Stimulated activated CD4-positive, alpha-beta T cell treated with anti-CD3 and anti-CD28 coated beads, Interleukin-15, amount 100 ng/mL, for 24 hours (primary cell): ENCODE data around the gene A4GALT.
A peak's percentile ranks its signal among the peaks of the same experiment; 100 is the strongest.
"Not testable (repeated sequence)": the region's sequence is repeated elsewhere in the genome, so short reads cannot be mapped to it uniquely, and the experiment has no call there.

Source experiments
- DNase-seq: peaks from one replicate; pipeline ENCODE4 v3.0.0-alpha.2; 2020

A4GALT gene

DNA sequence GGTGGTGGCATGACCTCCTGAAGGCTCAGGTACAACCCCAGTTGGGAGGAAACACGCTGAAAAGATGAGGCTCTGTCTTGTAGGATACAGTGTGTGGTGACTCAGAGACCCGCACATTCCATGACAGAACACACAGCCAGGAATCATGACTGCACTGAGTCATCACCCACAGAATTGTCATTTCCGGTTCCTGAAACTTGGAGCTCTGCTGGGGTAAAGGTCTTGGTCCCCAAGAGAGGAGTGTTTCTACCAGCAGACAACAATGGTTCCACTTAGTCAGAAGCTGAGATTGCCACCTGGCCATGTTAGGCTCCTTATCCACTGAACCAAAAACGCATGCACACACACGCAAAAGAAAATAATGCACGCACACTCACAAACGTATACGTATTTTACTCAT lies 40.0 kb downstream of the A4GALT start:
- DNase-seq = peak; percentile 27

DNA sequence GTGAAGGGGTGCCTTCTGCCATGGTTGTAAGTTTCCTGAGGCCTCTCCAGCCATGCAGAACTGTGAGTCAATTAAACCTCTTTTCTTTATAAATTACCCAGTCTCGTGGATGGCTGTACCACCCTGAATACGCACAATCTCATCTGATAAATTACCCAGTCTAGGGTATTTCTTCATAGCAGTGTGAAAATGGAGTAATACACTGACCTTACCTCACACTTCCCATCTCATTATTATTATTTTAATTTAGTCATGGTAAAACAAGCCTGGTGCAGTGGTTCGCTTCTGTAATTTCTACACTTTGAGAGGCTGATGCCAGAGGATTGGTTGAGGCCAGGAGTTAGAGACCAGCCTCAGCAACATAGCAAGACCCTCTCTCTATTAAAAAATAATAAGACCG lies 41.0 kb downstream of the A4GALT start:
- DNase-seq = no peak

DNA sequence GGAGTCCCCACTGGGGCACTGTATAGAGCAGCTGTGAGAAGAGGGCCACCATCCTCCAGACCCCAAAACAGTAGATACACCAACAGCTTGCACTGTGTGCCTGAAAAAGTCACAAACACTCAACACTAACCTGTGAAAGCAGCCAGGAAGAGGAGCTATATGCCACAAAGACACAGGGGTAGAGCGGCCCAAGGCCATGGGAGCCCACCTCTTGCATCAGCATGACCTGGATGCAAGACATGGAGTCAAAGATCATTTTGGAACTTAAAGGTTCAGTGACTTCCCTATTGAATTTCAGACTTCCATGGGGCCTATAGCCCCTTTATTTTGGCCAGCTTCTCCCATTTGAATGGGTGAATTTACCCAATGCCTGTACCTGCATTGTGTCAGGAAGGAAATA lies 41.8 kb downstream of the A4GALT start:
- no peak for DNase-seq

DNA sequence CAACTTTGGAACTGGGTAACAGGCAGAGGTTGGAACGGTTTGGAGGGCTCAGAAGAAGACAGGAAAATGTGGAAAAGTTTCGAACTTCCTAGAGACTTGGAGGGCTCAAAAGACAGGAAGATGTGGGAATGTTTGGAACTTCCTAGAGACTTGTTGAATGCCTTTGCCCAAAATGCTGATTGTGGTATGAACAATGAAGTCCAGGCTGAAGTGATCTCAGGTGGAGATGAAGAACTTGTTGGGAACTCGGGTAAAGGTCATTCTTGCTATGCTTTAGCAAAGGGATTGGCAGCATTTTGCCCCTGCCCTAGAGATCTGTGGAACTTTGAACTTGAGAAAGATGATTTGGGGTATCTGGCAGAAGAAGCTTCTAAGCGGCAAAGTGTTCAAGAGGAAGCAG lies 42.7 kb downstream of the A4GALT start:
- not testable (repeated sequence) for DNase-seq

DNA sequence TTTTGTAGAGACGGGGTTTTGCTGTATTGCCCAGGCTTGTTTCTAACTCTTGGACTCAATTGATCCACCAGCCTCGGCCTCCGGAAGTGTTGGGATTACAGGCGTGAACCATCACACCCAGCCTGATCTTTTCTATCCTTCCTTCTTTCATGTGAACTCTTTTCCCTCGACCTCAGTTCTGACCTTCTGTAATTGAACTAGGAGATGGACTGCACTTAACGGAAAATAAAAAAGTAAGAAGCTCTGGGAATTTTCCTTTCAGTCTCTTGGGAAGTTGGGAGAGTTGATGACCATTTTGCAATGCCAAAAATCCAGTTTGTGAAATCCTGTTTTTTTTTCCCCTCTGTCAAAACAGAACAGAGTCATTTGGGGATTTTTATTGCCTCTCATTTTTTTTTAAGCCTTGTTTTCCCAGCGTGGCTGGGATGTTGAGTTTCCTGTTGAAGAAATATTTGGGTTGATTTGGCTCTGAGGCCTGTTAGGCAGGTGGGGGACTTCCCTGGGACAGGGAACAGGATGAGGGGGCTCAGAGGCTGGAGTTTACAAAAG lies 44.5 kb downstream of the A4GALT start:
- no peak for DNase-seq

DNA sequence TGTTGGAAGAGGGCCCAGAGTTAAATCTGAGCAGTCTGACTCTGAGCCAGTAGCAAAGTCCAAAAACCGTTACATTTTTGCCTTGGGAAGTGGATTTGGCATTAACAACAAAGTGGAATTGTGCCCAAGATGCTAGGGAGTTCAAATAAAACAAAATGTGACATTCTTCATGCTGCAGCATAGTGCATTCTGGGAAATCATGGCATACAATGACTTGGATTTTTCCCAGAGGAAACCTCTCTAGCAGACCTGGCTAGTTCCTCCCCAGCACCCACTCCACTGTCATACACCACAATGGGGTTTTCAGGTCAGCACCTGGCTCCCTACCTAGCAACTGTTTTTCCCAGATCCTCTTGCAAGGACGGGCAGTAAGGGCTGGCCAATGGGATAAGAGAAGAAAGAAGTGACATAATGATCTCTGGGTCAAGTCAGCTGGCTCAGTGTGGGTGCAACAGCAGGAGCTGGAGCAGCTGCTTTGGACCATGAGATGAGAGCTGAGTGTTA lies 46.7 kb downstream of the A4GALT start:
- no peak for DNase-seq

DNA sequence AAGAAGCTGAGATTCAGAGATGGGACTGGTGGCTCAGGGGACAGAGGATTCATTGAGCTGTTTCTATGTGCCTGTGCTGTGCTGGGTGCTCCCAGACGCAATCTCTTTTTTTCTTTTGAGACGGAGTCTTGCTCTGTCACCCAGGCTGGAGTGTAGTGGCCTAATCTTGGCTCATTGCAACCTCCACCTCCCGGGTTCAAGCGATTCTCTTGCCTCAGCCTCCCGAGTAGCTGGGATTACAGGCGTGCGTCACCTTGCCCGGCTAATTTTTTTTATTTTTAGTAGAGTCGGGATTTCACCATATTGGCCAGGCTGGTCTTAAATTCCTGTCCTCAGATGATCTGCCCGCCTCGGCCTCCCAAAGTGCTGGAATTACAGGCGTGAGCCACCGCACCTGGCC lies 47.6 kb downstream of the A4GALT start:
- DNase-seq = not testable (repeated sequence)

DNA sequence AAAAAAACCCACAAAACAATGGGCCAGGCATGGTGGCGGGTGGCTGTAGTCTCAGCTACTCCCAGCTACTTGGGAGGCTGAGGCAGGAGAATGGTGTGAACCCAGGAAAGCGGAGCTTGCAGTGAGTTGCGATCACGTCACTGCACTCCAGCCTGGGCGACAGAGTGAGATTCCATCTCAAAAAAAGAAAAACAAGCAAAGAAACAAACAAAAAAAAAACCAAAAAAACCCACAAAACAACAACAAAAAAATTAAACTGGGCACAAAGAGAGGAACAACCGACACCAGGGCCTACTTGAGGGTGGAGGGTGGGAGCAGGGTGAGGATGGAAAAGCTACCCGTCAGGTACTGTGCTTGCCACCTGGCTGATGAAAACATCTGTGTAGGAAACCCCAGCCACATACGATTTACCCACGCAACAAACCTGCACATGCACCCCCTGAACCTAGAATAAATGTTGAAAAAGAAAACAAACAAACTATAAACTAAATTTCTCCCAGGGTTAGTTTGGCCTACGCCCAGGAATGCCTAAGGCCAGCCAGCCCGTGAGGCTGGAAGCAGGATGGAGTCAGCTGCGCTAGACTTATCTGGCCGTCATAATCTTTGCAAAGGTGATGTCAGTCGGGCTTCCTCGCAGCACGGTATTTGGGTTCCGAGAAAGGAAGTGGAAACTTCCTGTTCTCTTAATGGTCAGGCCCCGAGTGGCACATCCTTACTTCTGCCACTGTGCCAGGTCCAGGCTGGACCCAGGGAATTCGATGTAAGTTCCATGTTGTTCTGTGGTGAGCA lies 49.6 kb downstream of the A4GALT start:
- no peak for DNase-seq

DNA sequence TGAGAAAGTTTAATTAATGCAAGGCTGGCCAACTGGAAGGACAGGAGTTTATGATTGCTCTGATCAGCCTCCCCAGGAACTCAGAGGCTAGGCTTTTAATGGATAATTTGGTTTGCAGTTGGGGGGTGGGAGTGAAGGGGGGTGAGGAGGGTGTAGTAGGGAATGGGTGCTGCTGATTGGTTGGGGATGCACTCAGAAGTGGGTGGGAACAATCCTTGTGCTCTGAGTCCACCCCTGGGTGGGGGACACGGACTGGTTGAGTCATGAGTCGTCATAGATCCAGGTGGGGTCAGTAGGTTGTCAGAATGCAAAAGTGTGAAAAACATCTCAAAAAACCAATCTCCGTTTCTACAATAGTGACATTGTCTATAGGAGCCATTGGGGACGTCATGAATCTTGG lies 50.6 kb downstream of the A4GALT start:
- DNase-seq = no peak

DNA sequence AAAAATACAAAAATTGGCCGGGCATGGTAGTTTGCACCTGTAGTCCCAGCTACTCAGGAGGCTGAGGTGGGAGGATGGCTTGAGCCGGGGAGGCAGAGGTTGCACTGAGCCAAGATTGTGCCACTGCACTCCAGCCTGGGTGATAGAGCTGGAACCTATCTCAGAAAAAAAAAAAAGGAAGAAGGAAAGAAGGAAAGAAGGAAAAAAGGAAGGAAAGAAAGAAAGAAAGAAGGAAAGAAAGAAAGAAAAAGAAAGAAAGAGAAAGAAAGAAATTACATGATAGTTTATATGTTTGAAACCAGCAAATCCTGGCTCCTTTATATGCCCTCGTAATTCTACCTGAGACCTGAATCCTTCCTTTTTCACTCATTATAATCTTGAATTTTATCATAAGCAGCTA lies 54.3 kb downstream of the A4GALT start:
- not testable (repeated sequence) for DNase-seq

DNA sequence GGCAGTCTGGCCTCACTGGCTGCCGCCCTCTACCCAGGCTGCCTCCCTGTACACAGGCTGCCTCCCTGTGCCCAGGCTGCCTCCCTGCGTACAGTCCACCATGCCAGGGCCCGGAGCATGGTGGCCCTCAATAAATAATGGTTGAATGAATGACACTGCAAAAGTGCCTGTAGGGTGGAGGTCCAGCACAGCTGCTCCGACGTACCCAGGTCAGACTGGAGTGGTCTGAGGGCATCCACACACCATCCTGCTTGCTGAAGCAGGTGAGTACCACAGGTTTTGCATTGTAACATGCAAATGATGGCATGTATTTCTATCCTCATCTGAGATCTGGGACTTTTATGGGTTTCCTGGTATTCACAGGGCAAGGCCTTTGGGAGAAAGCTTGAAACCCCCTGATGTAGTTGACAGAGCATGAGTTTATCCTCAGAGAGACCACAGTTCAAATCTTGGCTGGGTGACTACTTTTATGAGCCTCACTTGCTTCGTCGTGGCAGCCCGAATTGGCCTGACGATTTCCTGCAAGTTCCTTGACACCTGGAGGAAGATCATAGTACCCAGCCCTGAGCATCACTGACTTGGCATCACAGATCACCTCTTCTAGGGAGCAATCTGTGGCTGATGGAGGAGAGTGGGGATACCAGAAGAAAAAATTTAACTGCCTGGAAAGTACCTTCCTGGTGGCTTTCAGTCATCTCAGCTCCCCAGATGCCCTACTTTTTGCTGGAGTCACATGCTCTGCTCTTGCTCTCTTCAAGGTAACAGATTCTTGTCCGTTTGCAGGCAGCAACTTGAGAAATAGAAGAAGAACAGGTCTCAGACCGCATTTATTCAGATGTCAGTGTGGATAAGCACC lies 55.5 kb downstream of the A4GALT start:
- DNase-seq = no peak

DNA sequence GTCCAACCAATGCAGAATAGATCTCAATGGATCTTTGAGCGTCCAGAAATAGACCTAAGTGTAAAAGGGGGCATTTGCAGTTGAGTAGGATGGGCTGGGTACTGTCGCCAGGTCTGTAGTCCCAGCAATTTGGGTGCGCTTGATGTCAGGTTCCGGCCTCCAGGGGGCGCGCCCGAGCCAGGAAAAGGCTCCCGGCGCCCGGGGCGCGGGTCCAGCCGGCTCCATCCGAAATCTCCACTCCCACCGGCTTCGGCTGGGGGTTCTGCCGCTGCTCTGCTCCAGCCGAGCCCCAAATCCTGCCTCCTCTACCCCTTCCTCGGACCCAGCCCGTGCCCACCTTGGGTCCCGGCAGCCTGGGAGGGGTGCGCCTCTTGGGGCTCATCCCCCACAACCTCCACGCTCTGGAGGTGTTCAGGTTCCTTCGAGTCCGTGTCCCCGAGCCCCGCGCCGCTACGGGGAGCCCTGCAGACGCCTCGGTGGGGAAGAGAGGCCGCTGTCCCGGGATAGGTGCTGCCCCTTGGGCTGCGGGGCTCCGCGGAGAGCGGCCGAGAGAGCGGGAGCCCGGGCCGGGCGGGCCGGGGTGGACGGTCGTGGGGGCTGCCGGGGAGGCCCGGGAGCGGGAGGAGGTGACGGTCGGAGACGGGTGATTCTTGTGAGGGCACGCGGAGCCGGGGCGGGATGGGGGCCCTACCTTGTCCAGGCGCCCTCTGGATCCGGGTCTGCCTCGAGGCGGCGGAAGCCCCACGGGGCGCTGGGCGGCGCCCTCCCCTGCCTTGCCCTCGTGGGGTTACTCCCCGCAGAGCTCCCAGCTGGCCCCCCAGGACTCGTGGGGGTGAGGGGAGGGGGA lies 58.5 kb downstream of the A4GALT start:
- peak; percentile 87 for DNase-seq

DNA sequence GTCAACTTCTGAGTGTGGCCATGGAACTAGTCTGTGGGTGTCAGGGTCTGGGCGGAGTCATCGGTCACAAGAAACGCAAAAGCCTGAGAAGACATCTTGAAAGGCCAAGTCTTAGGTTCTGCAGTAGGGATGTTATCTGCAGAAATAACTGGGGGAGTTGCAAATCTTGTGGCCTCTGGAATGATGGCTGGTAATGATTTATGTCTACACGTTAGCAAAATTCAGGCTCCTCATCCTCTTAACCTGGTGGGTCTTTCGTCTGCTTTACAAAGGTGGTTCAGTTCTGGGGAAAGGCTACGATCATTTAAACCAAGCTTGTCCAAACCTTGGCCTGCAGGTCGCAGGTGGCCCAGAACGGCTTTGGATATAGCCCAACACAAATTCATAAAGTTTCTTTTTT lies 64.1 kb downstream of the A4GALT start:
- no peak for DNase-seq

DNA sequence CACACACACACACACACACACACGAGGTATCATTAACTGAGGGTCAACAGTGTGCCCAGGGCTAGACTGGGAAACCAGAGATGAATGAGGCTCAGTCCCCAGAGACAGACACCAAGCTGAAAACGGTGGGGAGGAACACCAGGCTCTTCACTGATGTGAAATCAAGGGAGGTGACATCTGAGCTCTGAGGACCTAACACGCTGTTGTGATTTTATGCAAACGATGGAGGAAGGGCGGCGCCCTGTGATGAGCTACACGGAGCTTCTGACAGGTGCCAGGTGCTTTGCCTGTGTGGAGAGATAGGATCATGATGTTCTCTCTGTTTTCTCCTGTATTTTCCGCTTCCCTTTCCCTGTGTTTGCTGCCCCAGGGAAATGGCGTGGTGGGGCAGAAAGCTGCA lies 65.0 kb downstream of the A4GALT start:
- DNase-seq = no peak

DNA sequence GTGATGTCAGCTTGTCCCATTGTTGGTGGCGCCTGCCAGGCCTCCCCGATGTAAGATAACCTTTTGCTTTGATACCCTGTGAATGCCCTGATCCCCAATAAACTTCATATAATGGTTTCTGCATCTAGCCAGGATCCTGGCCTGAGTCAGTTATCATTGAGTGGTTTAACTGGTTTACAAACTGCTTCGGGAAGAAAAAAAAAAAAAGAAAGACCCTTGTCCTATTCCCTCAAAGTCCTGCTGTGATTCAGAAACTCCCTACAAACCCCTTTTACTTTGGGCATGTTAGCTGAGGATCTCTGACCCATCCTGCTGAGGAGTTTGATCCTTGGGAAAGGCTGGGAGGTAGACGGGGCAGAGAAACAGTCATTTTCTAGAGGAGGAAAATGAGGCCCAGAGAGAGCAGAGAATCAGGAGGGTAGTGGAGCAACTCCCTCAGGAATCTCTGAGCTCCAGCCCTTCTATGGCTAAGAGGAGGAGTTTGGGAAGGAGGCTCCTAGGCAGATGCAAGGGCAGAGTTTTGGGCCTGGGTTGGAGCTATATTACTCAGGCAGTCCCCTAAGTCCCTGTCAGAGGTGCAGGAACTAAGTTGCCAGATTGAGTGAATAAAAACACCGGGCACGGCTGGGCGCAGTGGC lies 66.1 kb downstream of the A4GALT start:
- no peak for DNase-seq

DNA sequence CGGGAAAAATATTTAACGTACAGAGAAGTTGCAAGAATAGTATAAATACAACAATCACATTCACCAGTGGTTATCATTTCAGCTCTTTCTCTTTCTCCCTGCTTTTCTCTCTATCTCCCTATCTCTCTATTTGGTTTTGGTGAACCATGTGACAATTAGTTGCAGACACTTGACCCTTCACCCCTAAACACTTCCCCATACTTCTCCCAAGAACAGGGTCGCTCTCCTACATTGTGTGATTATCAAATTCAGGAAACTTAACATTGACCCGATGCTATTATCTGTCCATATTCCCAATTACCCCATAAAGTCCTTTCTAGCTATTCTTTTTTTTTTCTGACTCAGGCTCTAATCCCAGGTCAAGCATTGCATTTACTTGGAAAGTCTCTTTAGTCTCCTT lies 66.7 kb downstream of the A4GALT start:
- DNase-seq = no peak

DNA sequence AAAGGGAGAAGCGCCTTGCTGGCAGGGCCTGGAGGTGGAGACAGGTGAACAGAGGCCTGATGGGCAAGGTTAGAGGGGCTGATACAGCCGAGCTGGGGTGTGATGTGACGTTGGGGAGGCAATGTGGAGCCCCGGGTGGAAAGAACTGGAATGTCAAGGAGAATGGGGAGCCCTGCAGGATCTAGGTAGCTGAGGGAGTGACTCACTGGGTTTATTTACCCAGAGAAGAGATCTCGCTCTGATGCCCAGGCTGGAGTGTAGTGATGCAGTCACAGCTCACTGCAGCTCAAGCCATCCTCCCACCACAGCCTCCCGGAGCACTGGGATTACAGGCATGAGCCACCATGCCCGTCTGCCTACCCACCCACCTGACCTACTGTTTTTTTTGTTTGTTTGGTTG lies 69.5 kb downstream of the A4GALT start:
- no peak for DNase-seq

DNA sequence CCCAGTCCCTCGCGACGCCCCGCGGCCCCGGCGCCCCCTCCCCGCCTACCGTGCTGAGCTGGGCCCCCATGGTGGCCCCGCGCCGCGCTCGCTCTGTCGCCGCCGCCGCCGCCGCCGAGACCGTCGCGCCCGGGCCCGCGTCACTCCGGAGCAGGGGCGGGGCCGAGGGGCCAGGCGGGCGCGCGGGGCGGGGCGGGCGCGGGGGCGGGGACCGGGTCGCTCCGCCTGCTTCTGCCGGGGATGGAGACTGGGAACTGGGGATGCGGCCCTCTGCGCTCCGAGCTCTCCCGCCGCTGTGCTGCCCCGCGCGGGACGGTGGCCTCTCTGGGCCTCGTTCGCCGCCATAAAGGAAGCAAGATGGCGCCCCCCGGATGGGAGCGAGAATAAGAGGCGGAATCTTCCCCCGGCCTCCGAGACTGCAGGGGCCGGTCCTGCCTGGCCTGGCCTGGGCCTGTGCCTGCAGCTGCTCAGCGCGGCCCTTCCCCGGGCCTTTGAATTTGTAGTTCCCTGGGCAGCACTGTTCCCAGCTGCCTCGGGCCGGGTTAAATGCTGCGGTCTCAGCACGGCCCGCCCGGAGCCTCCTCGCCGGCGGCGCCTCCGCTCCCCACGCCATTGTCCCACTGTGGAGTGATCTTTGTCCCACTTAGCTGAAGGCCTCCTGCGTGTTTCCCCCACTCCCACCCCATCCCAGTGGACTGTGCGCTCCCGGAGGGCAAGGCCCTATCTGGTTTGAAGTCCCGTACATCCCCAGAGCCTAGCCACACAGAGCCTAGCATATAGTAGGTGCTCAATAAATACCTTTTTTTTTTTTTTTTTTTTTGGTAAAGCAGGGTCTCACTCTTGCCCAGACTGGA lies 71.2 kb downstream of the A4GALT start, which contains the start of gene CYB5R3:
Gene CYB5R3 (minus strand): TSS at position 147 of the 854 bp plus-strand sequence. CDS start 77 bp downstream, at position 70.
- DNase-seq = peak; percentile 88

DNA sequence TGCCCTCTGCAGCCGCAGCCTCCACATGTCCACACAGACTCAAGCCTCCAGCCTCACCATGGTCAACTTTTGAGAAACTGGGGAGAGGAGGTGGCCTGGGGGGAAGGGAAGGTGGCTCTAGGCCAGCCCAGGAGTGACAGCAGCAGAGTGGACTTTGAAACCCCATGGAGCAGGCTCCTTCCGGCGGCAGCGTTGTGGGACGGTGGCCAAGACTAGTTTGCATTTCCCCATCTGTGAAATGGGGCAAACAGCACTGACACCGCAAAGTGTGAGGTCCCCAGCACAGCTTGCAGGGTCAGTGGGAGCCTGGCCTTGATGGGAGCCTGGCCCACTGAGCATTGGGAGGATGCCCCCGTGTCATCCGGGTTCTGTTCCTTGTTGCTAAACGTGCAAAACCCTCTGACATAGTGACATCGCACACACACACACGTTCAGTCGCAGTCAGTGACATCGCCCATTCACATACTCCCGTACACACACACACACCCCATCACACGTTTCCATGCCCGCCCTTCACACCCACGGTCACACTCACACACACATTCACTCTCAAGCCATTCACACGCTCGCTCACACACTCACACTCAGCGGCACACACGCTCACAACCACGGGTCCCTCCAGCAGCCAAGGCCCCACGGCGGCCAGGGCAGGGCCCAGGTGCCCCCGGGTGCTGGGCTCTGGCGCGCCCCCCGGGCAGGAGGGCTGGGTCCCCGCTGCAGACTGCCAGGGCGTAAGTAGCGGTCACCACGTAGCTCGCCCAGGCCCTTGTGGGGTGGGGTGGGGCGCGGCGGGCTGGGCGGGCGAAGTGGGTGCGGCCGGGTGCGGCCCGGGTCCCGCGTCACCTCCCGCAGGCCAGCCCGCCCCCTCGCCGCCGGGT lies 72.1 kb downstream of the A4GALT start:
- DNase-seq = peak; percentile 44

DNA sequence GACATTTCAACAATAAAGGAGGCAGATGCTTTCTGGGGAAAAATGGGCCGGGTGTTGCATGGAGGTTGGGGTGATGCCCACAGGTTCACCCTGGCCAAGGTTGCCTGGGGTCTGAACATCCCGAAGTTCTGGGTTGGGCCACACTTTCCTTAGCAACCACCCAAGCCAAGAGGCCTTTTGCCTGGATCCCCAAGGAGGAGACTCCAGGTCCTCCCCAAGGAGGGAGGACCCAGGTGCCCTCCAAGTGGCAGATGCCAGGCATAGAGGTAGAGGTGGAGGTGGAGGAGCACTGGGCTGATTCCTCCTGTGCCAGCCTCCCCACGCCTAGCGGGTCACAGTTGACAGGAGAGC lies 72.7 kb downstream of the A4GALT start:
- no peak for DNase-seq
